ENCODE data around the gene ADGRB3. TPM values are rescaled to one million over a fixed set of nuclear protein-coding genes. Genes with fewer than 3 reads are reported as not detected.

The ADGRB3 gene
- total RNA-seq, 3 donors from 2014 or later: 0.43 to 7.8 (median 0.72) TPM

- DNase-seq: no peak
These were observed 384.8 kb downstream of the ADGRB3 start for GRCh38 chr6:69019832-69020231.

GRCh38 chr6:69022993-69023392 is 387.9 kb downstream of the ADGRB3 start:
- intact Hi-C loops (cut with DNase I, micrococcal nuclease): no loop called here

More at GRCh38 chr6:69019832-69020231, 384.8 kb downstream of the ADGRB3 start:
- no peak for ATAC-seq
- no peak for TF ChIP-seq CTCF (IDR thresholded peaks at IDR 0.05)
- Histone ChIP-seq H3K9me3 (no peaks in the 10 kb centered on the region), H3K36me3 (ENCODE audit: low read depth) (no peaks in the 10 kb centered on the region), H3K4me3 (no peak overlapping the region), H3K4me1 (ENCODE audit: low read depth) (no peaks in the 10 kb centered on the region)
- intact Hi-C loops (cut with DNase I, micrococcal nuclease): no loop called here

DNA sequence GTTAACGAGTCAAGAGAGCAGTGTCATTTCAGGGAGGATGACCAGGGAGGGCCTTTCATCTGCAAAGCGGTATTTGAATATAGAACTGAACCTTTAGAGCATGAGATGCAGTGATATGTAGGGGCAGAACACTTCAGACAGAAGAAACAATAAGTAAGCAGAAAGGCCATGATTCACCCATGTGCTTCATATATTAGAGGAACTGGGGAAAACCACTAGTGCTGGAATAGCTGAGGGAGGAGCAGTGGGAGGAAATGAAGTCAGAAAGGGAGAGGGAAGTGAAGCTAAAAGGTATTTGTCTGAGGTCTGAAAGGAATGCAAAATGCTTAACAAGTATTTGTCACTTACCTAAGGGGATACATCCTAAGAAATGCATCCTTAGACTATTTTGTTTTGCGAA is 391.2 kb downstream of the ADGRB3 start:
- no peaks in the 10 kb centered on the region for H3K9me3 ChIP-seq
- no peak for DNase-seq
- no peak for TF ChIP-seq CTCF (IDR thresholded peaks at IDR 0.05)
- intact Hi-C loops (cut with DNase I, micrococcal nuclease): no loop called here
- H3K4me3 ChIP-seq: no peak overlapping the region
- no peaks in the 10 kb centered on the region for H3K4me1 ChIP-seq (ENCODE audit: low read depth)
- no peak for ATAC-seq
- H3K36me3 ChIP-seq (ENCODE audit: low read depth): no peaks in the 10 kb centered on the region

More at GRCh38 chr6:69022993-69023392, 387.9 kb downstream of the ADGRB3 start:
- no peaks in the 10 kb centered on the region for H3K9me3 ChIP-seq
- no peaks in the 10 kb centered on the region for H3K4me1 ChIP-seq (ENCODE audit: low read depth)
- no peak overlapping the region for H3K4me3 ChIP-seq
- DNase-seq (no peak), ATAC-seq (no peak)
- H3K36me3 ChIP-seq (ENCODE audit: low read depth): no peaks in the 10 kb centered on the region
- no peak for TF ChIP-seq CTCF (IDR thresholded peaks at IDR 0.05)

GRCh38 chr6:69026715-69027114 is 391.6 kb downstream of the ADGRB3 start:
- H3K4me1 ChIP-seq (ENCODE audit: low read depth): no peaks in the 10 kb centered on the region
- no peak for TF ChIP-seq CTCF (IDR thresholded peaks at IDR 0.05)
- no peak for DNase-seq
- intact Hi-C loops (cut with DNase I, micrococcal nuclease): no loop called here
- H3K4me3 ChIP-seq: no peak overlapping the region
- H3K9me3 ChIP-seq: no peaks in the 10 kb centered on the region
- no peak for ATAC-seq
- no peaks in the 10 kb centered on the region for H3K36me3 ChIP-seq (ENCODE audit: low read depth)

GRCh38 chr6:69027861-69028260 is 392.8 kb downstream of the ADGRB3 start:
- no peak for TF ChIP-seq CTCF (IDR thresholded peaks at IDR 0.05)
- DNase-seq (no peak), ATAC-seq (no peak)
- no peaks in the 10 kb centered on the region for H3K4me1 ChIP-seq (ENCODE audit: low read depth)
- no peaks in the 10 kb centered on the region for H3K36me3 ChIP-seq (ENCODE audit: low read depth)
- no peaks in the 10 kb centered on the region for H3K9me3 ChIP-seq
- intact Hi-C loops (cut with DNase I, micrococcal nuclease): no loop called here
- H3K4me3 ChIP-seq: no peak overlapping the region

GRCh38 chr6:69038841-69039240 is 403.8 kb downstream of the ADGRB3 start:
- intact Hi-C loops (cut with DNase I, micrococcal nuclease): no loop called here
- ATAC-seq: no peak
- TF ChIP-seq CTCF (IDR thresholded peaks at IDR 0.05): no peak
- Histone ChIP-seq H3K4me3 (no peak overlapping the region), H3K4me1 (ENCODE audit: low read depth) (no peaks in the 10 kb centered on the region), H3K9me3 (no peaks in the 10 kb centered on the region), H3K36me3 (ENCODE audit: low read depth) (no peaks in the 10 kb centered on the region)
- DNase-seq: no peak

Measured in mucosa of descending colon (tissue), 3 donors.